Measurements from ENCODE around the gene PAQR3.

- TF ChIP-seq CTCF (conservative IDR thresholded peaks at IDR 0.05 in 1 of 2, IDR thresholded peaks at IDR 0.05 in 1 of 2; ENCODE audit: extremely low read depth in 1 of 2, insufficient read depth in 1 of 2, low read depth in 1 of 2, low read length in 2 of 2), result no peak
- no peak for TF ChIP-seq EZH2 (IDR thresholded peaks at IDR 0.05; ENCODE audit: borderline replicate concordance, low read length)
Observed at GRCh38 chr4:78862314-78862737, 76.9 kb downstream of the PAQR3 start.
